ENCODE results near the gene SCARB1.
A peak's percentile ranks its signal among the peaks of the same experiment; 100 is the strongest.

SCARB1 gene

DNA sequence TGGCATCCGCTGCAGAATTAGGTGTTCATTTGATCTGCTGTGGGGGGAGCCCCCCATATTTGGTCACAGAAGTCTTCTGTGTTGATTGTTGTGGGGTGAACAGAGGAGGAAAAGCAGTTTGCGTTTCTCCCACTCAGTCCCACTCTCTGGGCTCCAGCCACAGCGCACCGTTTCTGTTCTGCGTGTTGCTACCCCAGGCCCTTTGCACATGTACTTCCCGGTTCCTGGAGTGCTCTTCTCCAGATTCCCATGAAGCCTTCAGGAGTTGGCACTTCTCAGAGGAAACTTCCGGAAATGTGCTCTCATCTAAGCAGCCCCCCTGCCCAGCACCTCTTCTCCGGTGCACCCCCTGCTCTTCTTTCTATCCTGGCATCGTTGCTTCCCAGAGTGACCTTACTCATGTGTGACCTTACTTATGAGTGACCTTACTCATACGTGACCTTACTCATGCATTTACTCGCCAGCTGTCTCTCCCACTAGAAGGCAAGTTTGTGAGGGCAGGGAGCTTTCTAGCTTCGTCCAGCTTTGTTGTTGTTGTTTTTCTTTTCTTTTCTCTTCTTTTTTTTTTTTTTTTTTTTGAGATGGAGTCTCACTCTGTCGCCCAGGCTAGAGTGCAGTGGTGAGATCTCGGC is 93.7 kb downstream of the SCARB1 start:
- no peak for DNase-seq

GRCh38 chr12:124769163-124769530 is 94.5 kb downstream of the SCARB1 start:
- no peak for DNase-seq

DNA sequence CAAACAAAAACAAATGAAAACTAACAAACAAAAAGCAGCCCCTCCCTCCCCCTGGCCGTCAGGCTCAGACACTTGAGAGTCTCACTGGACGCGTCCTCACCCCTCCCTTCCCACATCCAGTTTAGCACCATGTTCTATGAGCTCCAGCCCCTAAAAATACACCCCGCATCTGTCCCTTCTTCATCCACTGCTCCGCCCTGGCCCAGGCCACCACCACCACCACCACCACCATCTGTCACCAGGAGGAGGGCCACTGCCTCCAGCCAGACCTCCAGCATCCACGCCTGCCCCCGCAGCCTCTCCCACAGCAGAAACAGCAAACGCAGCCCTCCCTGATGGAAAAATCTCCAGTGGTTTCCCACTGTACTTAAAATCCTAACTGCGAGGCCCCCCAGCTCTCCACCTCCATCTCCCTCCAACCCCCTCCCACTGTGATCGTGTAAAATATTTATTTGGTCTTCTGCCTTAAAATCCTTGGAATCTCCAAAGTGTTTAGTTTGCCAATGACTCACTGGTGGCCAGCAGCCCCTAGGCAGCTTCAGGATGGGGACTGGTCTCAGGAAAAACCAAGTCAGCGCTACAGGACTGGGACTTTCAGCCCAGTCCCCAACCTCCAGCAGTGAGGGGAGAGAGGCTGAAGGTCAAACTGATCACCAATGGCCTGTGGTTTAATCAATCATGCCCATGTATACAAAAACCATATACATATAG is 95.1 kb downstream of the SCARB1 start:
- DNase-seq, result no peak

- peak; percentile 52 for DNase-seq
These were observed 96.4 kb downstream of the SCARB1 start for GRCh38 chr12:124767066-124767821.

DNA sequence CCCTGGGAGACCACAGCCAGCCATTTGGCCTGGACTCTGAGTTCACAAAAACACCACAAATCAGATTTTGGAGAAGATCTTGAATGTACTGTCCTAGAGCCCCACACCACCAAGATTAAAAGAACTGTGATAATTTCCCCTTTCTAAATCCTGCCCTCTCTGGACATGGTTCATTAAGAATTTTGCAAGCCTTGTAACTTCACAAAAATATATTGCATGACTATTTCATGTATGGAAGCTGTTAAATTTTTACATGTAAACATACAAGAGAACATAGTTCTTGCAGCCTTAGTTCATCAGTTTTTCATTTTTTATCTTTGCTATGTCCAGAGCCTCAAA is 97.0 kb downstream of the SCARB1 start:
- no peak for DNase-seq

GRCh38 chr12:124765581-124766489 is 97.8 kb downstream of the SCARB1 start:
- no peak for DNase-seq

- no peak for DNase-seq
These were observed 98.6 kb downstream of the SCARB1 start for GRCh38 chr12:124764870-124765580.

DNA sequence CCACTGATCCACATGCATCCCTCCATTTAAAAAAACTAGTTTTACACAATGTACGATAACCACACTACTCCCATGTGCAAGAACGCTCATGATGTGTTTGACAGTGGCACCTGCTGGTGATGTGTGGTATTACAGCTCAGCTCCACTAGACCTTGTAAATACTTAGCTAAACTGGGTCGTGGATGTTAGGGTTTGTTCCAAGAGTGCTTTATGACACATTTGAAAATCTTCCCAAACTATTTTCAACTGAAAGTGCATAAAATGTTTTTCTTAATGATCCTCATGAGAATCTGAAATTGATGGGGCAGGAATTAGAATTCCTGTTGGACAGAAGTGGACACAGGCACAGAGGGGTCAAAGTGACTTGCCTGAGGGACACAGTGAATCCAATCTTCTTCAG is 99.2 kb downstream of the SCARB1 start:
- no peak for DNase-seq

- no peak for DNase-seq
These were observed 100.1 kb downstream of the SCARB1 start for GRCh38 chr12:124763594-124763979.

DNA sequence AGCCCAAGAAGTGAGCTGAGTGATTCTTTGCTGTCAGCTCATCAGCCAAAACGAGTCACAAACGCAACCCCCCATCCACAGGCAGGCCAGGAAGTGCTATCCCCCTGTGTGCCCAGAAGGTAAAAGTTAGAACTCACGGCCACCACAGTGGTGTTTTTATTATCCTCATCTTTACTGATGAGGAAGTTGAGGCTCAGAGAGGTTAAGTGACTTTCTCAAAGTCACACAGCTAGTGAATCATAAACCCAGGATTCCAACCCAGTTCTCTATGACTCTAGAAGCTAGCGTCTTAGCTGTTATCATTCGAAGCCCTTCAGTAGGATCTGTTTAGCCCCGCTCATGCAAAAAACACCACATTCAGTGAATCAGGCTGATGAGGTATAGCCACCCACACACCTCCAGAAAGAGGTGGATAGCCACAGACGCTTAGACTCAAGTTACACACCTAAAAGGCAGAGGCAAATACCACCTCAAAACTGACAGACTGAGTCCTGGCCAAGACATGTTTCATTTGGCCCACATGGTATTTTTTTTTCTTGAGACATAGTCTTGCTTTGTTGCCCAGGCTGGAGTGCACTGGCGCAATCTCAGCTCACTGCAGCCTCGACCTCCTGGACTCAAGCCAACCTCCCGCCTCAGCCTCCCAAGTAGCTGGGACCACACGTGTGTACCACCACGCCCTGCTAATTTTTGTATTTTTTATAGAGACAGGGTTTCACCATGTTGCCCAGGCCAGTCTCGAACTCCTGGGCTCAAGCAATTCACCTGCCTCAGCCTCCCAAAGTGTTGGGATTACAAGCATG is 100.7 kb downstream of the SCARB1 start:
- no peak for DNase-seq

DNA sequence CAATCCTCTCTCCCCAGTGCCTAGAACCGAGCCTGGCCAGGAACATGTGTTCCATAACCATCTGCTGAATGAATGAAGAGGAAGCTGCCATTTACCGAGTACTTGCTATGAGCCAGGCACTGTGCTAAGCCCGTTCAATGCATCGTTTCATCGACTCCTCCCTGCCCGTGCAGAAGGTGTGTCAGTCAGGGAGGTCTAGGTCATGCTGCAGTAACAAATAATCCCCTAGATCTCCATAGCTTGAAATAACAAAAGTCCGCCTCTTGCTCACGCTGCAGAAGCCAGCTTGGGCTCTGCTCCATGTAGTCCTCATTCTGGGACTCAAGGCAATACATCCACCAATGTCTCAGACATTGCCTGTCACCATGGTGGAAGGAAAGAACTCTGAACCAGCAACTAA is 101.3 kb downstream of the SCARB1 start:
- no peak for DNase-seq

GRCh38 chr12:124761871-124762270 is 101.8 kb downstream of the SCARB1 start:
- no peak for DNase-seq

- DNase-seq, result no peak
These were observed 102.6 kb downstream of the SCARB1 start for GRCh38 chr12:124761056-124761455.

DNA sequence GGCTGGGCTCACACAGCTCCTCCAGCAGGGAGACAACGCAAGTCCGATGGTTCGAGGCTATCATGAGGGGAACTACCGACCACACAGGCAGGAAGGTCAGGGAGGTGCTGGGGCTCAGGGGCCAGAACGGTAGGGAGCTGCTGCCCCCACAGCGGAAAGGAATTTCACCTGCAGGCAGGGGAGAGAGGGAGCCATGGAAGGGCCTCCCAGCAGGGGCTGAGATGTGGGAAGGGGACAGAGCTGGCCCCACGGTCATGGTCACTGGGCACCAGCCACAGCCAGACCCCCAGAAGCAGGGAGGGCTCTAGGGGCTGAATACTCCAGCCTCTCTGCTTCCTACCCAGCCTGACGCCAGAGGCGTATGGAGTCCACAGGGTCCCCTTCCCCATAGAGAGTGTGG is 103.1 kb downstream of the SCARB1 start:
- DNase-seq, result no peak

DNA sequence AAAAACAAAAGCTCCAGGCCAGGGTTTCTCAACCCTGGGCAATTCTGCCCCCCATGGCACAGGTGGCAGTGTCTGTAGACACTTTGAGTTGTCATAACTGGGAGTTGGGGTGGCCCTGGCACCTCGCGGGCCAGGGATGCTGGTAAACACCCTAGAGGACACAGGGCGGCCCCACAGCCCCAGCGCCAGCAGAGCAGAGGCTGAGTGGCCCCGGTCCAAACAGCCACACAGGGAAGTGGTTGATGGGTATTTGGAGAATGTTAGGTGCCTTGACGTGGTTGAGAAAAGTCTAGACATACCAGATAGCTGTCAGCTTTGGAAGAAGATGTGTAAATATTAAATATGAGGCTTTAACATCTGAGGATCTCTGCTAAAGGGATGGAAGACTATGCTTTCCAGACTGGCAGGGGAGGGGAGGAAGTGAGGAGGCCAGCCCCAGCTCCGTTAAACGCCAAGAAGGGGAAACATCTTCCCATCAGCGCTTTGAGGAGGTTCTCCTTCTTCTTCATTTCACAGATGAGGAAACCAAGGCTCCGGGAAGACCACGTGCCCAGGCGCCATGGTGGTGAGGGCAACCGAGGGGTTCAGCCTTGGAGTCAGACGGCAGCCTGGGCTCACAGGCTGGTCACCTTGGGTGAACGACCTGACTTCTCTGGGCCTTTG is 103.7 kb downstream of the SCARB1 start:
- no peak for DNase-seq

DNA sequence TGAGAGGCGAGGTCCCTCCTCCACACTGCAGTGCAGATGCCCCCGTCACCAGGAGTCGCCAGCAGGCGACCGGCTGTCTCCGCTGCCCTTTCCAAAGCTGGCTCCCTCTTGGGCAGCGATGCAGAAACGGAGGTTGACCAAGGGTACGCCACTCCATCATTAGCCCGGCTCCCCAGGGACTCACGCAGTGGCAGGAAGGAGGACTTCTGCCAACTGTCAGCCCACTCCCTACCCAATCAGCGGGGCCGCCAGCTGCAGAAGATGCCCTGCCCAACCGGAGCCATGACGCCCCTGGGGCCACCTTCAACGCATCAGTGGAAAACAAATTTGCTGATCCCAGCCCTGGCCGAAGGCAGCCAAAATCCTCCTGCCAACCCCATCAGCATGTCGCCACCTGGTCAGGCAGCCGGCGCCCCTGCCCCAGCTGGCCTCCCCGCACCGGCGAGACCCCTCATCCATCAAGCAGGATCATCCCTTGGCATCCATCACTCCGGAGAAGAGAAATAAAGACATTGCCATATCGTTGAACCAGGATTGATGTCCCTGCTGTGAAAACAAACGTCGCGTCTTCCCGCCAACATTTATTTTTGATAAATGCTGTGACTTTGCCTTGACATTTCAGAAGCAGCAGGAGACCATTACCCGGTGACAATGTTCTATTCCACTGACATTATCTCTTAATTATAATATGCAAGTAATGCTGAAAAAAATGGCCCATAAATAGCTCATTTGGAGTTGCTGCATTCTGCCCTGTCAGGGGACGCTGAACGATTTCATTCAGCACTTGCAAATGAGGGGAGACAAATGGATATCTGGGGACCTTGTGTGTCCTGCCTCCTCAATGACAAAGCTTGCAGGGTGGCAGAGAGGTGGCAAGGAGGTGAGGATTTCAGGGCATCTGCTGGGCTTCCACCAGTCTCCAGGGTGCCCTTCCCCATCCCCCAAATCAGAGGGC is 105.1 kb downstream of the SCARB1 start:
- DNase-seq, result no peak

DNA sequence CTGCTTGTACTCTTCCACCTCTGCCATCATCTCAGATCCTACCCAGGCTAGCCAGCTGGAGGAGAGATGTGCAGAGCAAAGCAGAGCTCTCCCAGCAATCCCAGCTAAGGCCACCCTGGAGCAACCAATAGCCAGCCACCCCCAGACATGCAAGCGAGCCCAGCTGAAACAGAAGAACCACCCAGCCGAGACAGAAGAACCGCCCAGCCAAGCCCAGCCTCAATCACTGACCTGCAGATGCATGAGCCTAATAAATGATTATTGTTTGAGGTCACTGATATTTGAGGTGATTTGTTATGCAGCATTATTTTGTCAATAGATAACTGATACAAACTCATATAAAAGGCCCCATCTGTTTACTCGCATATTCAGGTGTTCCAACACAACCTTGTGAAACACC is 106.3 kb downstream of the SCARB1 start:
- DNase-seq, result no peak

DNA sequence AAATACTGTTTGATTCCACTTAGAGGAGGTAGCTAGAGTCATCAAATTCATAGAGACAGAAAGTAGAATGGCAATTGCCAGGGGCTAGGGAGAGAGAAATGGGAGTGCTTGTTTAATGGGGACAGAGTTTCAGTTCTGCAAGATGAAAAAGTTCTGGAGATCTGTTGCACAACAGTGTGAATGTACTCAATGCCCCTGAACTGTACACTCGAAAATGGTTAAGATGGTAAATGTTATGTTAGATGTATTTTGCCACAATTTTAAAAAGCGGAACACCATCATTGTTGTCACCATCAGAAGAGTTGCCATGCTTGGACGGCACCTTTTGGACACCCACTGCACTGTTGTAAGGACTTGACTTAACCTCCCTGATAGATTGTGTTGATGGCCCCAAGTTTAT is 106.9 kb downstream of the SCARB1 start:
- no peak for DNase-seq

- no peak for DNase-seq
These were observed 107.5 kb downstream of the SCARB1 start for GRCh38 chr12:124756166-124756565.

DNA sequence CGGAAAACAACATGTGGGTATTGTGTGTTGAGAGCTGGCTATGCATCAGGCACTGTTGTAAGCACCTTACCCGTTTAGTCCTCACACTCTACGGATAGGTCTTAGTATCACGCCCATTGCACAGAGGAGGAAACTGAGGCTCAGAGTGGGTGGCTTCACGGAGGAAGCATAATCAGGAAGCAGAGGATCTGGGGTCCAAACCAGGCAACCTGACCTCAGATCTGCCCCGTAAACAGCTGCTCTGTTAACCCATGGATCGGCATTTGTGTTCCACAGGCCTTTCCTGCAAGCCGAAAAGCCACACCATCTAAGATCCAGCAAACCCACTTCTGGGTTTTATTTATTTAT is 107.9 kb downstream of the SCARB1 start:
- DNase-seq, result no peak
